Mesenchymal stem cell (in vitro differentiated cells and primary cell): ENCODE measurements around the gene RRP9.
A peak's percentile ranks its signal among the peaks of the same experiment; 100 is the strongest.

Experiments used
- DNase-seq: peaks from one replicate; pipeline ENCODE4 v3.0.0-alpha.2; 2013
- H2AFZ ChIP-seq: one replicate; pipeline ENCODE4 v1.6.1; 2013; ENCODE audit warnings: low read depth, mild to moderate bottlenecking, control low read depth, inconsistent platforms, low read length, moderate library complexity
- H2AK5ac ChIP-seq: 2 replicates; pipeline ENCODE4 v1.6.1; 2013; ENCODE audit warnings: low read length, moderate library complexity, mild to moderate bottlenecking, inconsistent platforms; ENCODE audit not compliant: severe bottlenecking
- H2BK120ac ChIP-seq: one replicate; pipeline ENCODE4 v1.6.1; 2013; ENCODE audit warnings: low read depth, mild to moderate bottlenecking, inconsistent platforms, low read length, moderate library complexity
- H2BK12ac ChIP-seq, 2 experiments: one replicate each; pipeline ENCODE4 v1.6.1; 2013; ENCODE audit warnings: inconsistent platforms in 2 of 2, low read length in 2 of 2, mild to moderate bottlenecking in 2 of 2, moderate library complexity in 2 of 2, control low read depth in 1 of 2
- H2BK15ac ChIP-seq: one replicate; pipeline ENCODE4 v1.6.1; 2013; ENCODE audit warnings: mild to moderate bottlenecking, low read depth, inconsistent platforms; ENCODE audit not compliant: poor library complexity, severe bottlenecking
- H2BK5ac ChIP-seq: 2 replicates; pipeline ENCODE4 v1.6.1; 2013; ENCODE audit warnings: low read depth, mild to moderate bottlenecking, low read length, control low read depth, inconsistent platforms; ENCODE audit not compliant: poor library complexity, severe bottlenecking
- H3K14ac ChIP-seq, 2 experiments: one replicate each; pipeline ENCODE4 v1.6.1; 2013; ENCODE audit warnings: inconsistent platforms in 2 of 2, low read length in 2 of 2, control low read depth in 1 of 2, mild to moderate bottlenecking in 1 of 2, moderate library complexity in 1 of 2
- H3K18ac ChIP-seq, 2 experiments: one replicate each; pipeline ENCODE4 v1.6.1; 2013; ENCODE audit warnings: inconsistent platforms in 2 of 2, low read length in 2 of 2, control low read depth in 1 of 2, low read depth in 1 of 2, mild to moderate bottlenecking in 1 of 2
- H3K23ac ChIP-seq, 2 experiments: one replicate each; pipeline ENCODE4 v1.6.1; 2013; ENCODE audit warnings: inconsistent platforms in 2 of 2, low read length in 2 of 2, mild to moderate bottlenecking in 2 of 2, moderate library complexity in 2 of 2, control low read depth in 1 of 2
- H3K27ac ChIP-seq: 2 replicates; pipeline ENCODE4 v1.5.1; 2013; ENCODE audit warnings: mild to moderate bottlenecking, moderate library complexity, low read length, control low read depth, inconsistent platforms; ENCODE audit not compliant: poor library complexity, severe bottlenecking
- H3K27me3 ChIP-seq, 2 experiments: 2 replicates each; pipeline versions ENCODE4 v1.6.1 to v1.7.0; 2013; ENCODE audit warnings: low read length in 2 of 2, mild to moderate bottlenecking in 2 of 2, moderate library complexity in 2 of 2, control low read depth in 1 of 2, inconsistent platforms in 1 of 2; ENCODE audit not compliant: control insufficient read depth in 1 of 2, insufficient read depth in 1 of 2
- H3K36me3 ChIP-seq, 2 experiments: 2 replicates each; pipeline versions ENCODE4 v1.6.1 to v1.7.0; 2013; ENCODE audit warnings: low read length in 2 of 2, control low read depth in 1 of 2, inconsistent platforms in 1 of 2, low read depth in 1 of 2, mild to moderate bottlenecking in 1 of 2; ENCODE audit not compliant: insufficient read depth in 2 of 2, control insufficient read depth in 1 of 2
- H3K4ac ChIP-seq, 2 experiments: one replicate each; pipeline ENCODE4 v1.6.1; 2013; ENCODE audit warnings: inconsistent platforms in 2 of 2, low read length in 2 of 2, mild to moderate bottlenecking in 2 of 2, moderate library complexity in 2 of 2, control low read depth in 1 of 2, low read depth in 1 of 2
- H3K4me1 ChIP-seq: 2 replicates; pipeline ENCODE4 v1.6.1; 2013; ENCODE audit warnings: low read depth, low read length, control low read depth; ENCODE audit not compliant: control insufficient read depth, insufficient read depth
- H3K4me2 ChIP-seq: 2 replicates; pipeline ENCODE4 v1.6.1; 2013; ENCODE audit warnings: low read length, mild to moderate bottlenecking, inconsistent platforms; ENCODE audit not compliant: poor library complexity, severe bottlenecking
- H3K4me3 ChIP-seq, 2 experiments: 2 replicates each; pipeline versions ENCODE4 v1.5.1 to v1.7.0; 2013; ENCODE audit warnings: low read length in 2 of 2, mild to moderate bottlenecking in 2 of 2, control low read depth in 1 of 2, low read depth in 1 of 2; ENCODE audit not compliant: insufficient read depth in 1 of 2
- H3K79me1 ChIP-seq: replicated peaks from 2 replicates; pipeline ENCODE4 v1.6.1; 2013; ENCODE audit warnings: mild to moderate bottlenecking, control low read depth, low read length, inconsistent platforms; ENCODE audit not compliant: poor library complexity, severe bottlenecking
- H3K9ac ChIP-seq: 2 replicates; pipeline ENCODE4 v1.7.0; 2013; ENCODE audit warnings: mild to moderate bottlenecking, low read length, moderate library complexity
- H3K9me3 ChIP-seq: 2 replicates; pipeline ENCODE4 v1.7.0; 2013; ENCODE audit warnings: mild to moderate bottlenecking, low read length; ENCODE audit not compliant: control insufficient read depth
- H4K8ac ChIP-seq: one replicate; pipeline ENCODE4 v1.6.1; 2013; ENCODE audit warnings: inconsistent platforms, mild to moderate bottlenecking, low read length, moderate library complexity
- H4K91ac ChIP-seq: one replicate; pipeline ENCODE4 v1.6.1; 2013; ENCODE audit warnings: mild to moderate bottlenecking, low read length, inconsistent platforms
- WGBS: methylation state at CpG from one replicate; pipeline ENCODE4 v1.1.7; 2013; ENCODE audit warnings: mixed read lengths; 5-methylcytosine and 5-hydroxymethylcytosine counted together

Gene RRP9

GRCh38 chr3:51940648-51941462 is 849 bp downstream of the RRP9 start:
- H2BK5ac ChIP-seq, result no peak overlapping the region
- H3K4ac ChIP-seq, result no peak overlapping the region
- no peak overlapping the region for H4K91ac ChIP-seq
- H4K8ac ChIP-seq, result no peak overlapping the region
- peaks cover 19% of the 10 kb centered on the region for H3K4me1 ChIP-seq
- peaks cover 31% of the 10 kb centered on the region for H3K79me1 ChIP-seq
- no peak overlapping the region for H3K18ac ChIP-seq
- peak overlapping the region; percentile 93 for H3K9ac ChIP-seq
- H2AFZ ChIP-seq, result no peak overlapping the region
- H3K27ac ChIP-seq, result no peak overlapping the region
- H3K4me3 ChIP-seq, result peak overlapping the region; percentile 84 to 94
- peak overlapping the region; percentile 96 for H3K4me2 ChIP-seq
- no peak overlapping the region for H2BK15ac ChIP-seq
- DNase-seq, result peak; percentile 41
- H3K9me3 ChIP-seq, result no peaks in the 10 kb centered on the region
- 32% methylated on average over 13 of the region's 13 CpGs for WGBS
- H3K14ac ChIP-seq, result no peak overlapping the region
- H2BK12ac ChIP-seq, result no peak overlapping the region
- no peak overlapping the region for H2BK120ac ChIP-seq
- H3K27me3 ChIP-seq, result no peaks in the 10 kb centered on the region
- H3K36me3 ChIP-seq, result peaks cover 55% of the 10 kb centered on the region in 2 experiments
- H3K23ac ChIP-seq, result peak overlapping the region in 1 of 2 experiments; percentile 78
- H2AK5ac ChIP-seq, result no peak overlapping the region

GRCh38 chr3:51938780-51939425 is 2.8 kb downstream of the RRP9 start:
- H3K27me3 ChIP-seq, result no peaks in the 10 kb centered on the region
- H4K8ac ChIP-seq, result no peak overlapping the region
- no peak overlapping the region for H2AK5ac ChIP-seq
- no peak overlapping the region for H2BK120ac ChIP-seq
- no peak overlapping the region for H3K9ac ChIP-seq
- H3K36me3 ChIP-seq, result peaks cover 54 to 55% of the 10 kb centered on the region in 2 experiments
- H3K4me2 ChIP-seq, result no peak overlapping the region
- no peak overlapping the region for H2BK12ac ChIP-seq
- no peak overlapping the region for H3K14ac ChIP-seq
- no peak overlapping the region for H3K4me3 ChIP-seq
- H3K27ac ChIP-seq, result no peak overlapping the region
- H4K91ac ChIP-seq, result no peak overlapping the region
- 96% methylated on average over 8 of the region's 9 CpGs for WGBS
- H2BK5ac ChIP-seq, result no peak overlapping the region
- H3K79me1 ChIP-seq, result peaks cover 34% of the 10 kb centered on the region
- H3K18ac ChIP-seq, result no peak overlapping the region
- no peak overlapping the region for H3K23ac ChIP-seq
- H2AFZ ChIP-seq, result no peak overlapping the region
- H3K4ac ChIP-seq, result no peak overlapping the region
- peaks cover 19% of the 10 kb centered on the region for H3K4me1 ChIP-seq
- DNase-seq, result no peak
- H3K9me3 ChIP-seq, result no peaks in the 10 kb centered on the region
- no peak overlapping the region for H2BK15ac ChIP-seq

- H2AFZ ChIP-seq, result no peak overlapping the region
- no peak overlapping the region for H2BK120ac ChIP-seq
- no peak overlapping the region for H4K8ac ChIP-seq
- no peak overlapping the region for H3K4me2 ChIP-seq
- H2AK5ac ChIP-seq, result no peak overlapping the region
- no peak overlapping the region for H4K91ac ChIP-seq
- no peak overlapping the region for H3K9ac ChIP-seq
- no peaks in the 10 kb centered on the region for H3K9me3 ChIP-seq
- H2BK5ac ChIP-seq, result no peak overlapping the region
- H3K23ac ChIP-seq, result no peak overlapping the region
- H2BK15ac ChIP-seq, result no peak overlapping the region
- H3K4me3 ChIP-seq, result no peak overlapping the region
- peaks cover 60 to 65% of the 10 kb centered on the region in 2 experiments for H3K36me3 ChIP-seq
- no peak overlapping the region for H2BK12ac ChIP-seq
- no peak overlapping the region for H3K4ac ChIP-seq
- peaks cover 32% of the 10 kb centered on the region for H3K79me1 ChIP-seq
- no peak overlapping the region for H3K18ac ChIP-seq
- no peak for DNase-seq
- 95% methylated on average over 11 of the region's 13 CpGs for WGBS
- H3K27ac ChIP-seq, result no peak overlapping the region
- no peak overlapping the region for H3K14ac ChIP-seq
- peaks cover 16% of the 10 kb centered on the region for H3K4me1 ChIP-seq
- no peaks in the 10 kb centered on the region for H3K27me3 ChIP-seq
Measured at GRCh38 chr3:51937611-51938450, 3.9 kb downstream of the RRP9 start.

- Histone ChIP-seq H3K27me3 (no peaks in the 10 kb centered on the region), H3K36me3 (peaks cover 65 to 71% of the 10 kb centered on the region in 2 experiments), H3K4me3 (no peak overlapping the region), H3K14ac (no peak overlapping the region), H3K18ac (no peak overlapping the region), H3K9ac (no peak overlapping the region), H3K27ac (no peak overlapping the region), H3K4me1 (peaks cover 8% of the 10 kb centered on the region), H2AFZ (no peak overlapping the region), H4K91ac (no peak overlapping the region), H3K9me3 (no peaks in the 10 kb centered on the region), H2BK120ac (no peak overlapping the region), H2BK5ac (no peak overlapping the region), H4K8ac (no peak overlapping the region), H3K4ac (no peak overlapping the region), H2BK15ac (no peak overlapping the region), H2AK5ac (no peak overlapping the region), H2BK12ac (no peak overlapping the region), H3K23ac (no peak overlapping the region), H3K4me2 (no peak overlapping the region), H3K79me1 (peaks cover 32% of the 10 kb centered on the region)
- no peak for DNase-seq
- WGBS, result 89% methylated on average over 9 of the region's 9 CpGs
Measured at GRCh38 chr3:51937014-51937413, 4.7 kb downstream of the RRP9 start.
